GM12865 (cell line): Measurements from ENCODE around the gene PCNX2.
"Not testable (repeated sequence)": the region's sequence is repeated elsewhere in the genome, so short reads cannot be mapped to it uniquely, and the experiment has no call there.

Experiments
- DNase-seq: peaks from one replicate; pipeline ENCODE4 v3.0.0; 2010; ENCODE audit warnings: low read depth
- H3K4me3 ChIP-seq: 2 replicates; pipeline ENCODE4 v1.5.1; 2011; ENCODE audit warnings: mild to moderate bottlenecking, low read depth, low read length, control low read depth
- TF ChIP-seq, protein P1 (sequence below): IDR thresholded peaks from 2 replicates; pipeline ENCODE4 v1.5.1; 2011; ENCODE audit warnings: low read length, control low read depth, low read depth, inconsistent platforms; ENCODE audit not compliant: insufficient read depth; ENCODE audit errors: missing control alignments

Gene PCNX2

DNA sequence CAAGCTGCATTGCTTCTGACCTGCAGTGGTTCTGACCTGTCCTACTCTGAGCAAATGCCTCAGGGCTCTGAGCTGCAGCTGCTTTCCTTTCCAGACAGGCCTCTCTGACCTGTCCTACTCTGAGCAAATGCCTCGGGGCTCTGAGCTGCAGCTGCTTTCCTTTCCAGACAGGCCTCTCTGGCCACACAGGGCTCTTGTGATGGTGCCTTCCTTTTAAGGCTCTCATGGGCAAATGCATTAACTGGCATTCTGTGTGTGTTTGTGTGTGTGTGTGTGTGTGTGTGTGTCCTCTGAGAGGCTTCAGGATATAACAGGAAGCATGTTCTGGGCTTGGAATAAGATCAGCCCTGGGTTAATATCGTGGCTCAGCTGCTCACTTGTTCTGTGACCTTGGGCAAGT, 213.8 kb downstream of the PCNX2 start:
- TF ChIP-seq, protein P1, sequence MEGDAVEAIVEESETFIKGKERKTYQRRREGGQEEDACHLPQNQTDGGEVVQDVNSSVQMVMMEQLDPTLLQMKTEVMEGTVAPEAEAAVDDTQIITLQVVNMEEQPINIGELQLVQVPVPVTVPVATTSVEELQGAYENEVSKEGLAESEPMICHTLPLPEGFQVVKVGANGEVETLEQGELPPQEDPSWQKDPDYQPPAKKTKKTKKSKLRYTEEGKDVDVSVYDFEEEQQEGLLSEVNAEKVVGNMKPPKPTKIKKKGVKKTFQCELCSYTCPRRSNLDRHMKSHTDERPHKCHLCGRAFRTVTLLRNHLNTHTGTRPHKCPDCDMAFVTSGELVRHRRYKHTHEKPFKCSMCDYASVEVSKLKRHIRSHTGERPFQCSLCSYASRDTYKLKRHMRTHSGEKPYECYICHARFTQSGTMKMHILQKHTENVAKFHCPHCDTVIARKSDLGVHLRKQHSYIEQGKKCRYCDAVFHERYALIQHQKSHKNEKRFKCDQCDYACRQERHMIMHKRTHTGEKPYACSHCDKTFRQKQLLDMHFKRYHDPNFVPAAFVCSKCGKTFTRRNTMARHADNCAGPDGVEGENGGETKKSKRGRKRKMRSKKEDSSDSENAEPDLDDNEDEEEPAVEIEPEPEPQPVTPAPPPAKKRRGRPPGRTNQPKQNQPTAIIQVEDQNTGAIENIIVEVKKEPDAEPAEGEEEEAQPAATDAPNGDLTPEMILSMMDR: no peak
- no peak overlapping the region for H3K4me3 ChIP-seq
- no peak for DNase-seq

DNA sequence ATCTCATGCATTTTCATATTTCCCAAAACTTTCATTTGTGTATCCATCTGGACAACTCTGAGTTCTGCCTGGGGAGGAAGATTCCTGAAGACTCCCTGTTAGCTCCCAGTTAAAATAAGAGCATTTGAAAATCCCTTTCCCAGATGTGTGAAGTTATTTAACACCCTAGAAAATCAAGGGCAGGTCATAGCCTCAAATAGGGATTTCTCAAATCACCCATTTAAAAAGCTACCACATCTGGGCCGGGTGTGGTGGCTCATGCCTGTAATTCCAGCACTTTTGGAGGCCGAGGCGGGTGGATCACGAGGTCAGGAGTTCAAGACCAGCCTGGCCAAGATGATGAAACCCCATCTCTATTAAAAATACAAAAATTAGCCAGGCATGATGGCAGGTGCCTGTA, 214.7 kb downstream of the PCNX2 start:
- not testable (repeated sequence) for H3K4me3 ChIP-seq, DNase-seq

- DNase-seq: no peak
- no peak overlapping the region for H3K4me3 ChIP-seq
- TF ChIP-seq, protein P1: no peak
Measured at GRCh38 chr1:233080286-233080685, 215.2 kb downstream of the PCNX2 start.

DNA sequence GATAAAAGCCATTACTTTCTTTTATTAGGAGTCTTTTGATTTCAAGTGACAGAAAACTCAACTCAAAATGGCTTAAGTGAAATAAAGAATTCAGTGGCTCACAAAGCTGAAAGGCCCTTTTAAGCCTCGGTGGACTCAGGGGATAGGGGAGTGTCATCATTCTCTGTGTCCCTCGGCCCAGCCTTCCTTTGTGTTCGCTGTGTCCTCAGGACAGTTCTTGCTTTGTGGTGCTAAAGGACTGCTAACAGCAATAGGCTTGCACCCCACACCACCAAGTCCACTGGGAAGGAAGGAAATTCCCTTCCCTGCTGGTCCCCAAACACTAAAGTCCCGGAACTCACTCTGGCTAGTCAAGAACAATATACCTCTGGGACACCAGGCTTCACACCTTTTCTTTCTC, 216.0 kb downstream of the PCNX2 start:
- no peak overlapping the region for H3K4me3 ChIP-seq
- TF ChIP-seq, protein P1: no peak
- DNase-seq: no peak

- no peak for DNase-seq
- TF ChIP-seq, protein P1: no peak
- no peak overlapping the region for H3K4me3 ChIP-seq
Measured at GRCh38 chr1:233078396-233078795, 217.1 kb downstream of the PCNX2 start.

DNA sequence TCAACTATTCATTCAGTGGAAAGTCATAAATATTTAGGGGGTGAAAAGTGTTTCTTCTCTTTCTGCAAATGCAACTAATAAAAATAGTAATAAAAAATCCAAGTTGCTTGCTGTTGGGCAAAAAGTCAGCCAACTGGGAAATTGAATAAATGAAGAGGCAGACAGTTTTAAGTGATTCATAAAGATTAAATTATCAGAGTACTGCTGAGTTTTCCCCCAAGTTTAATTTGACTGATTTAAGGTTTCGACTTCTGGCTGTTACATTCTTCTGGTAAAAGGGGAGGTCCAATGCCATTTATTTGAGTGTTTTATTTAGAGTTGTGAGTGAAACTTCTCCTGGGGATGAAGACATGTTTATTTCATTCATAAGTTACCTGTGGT, 219.6 kb downstream of the PCNX2 start:
- no peak overlapping the region for H3K4me3 ChIP-seq
- TF ChIP-seq, protein P1: no peak
- DNase-seq: no peak

GRCh38 chr1:233066087-233066486, 229.4 kb downstream of the PCNX2 start:
- TF ChIP-seq, protein P1: no peak
- no peak for DNase-seq
- H3K4me3 ChIP-seq: no peak overlapping the region
